HL-60/S4 treated with phorbol 12-myristate 13-acetate at 8.2 ng/mL for 4 days and 3 days (cell line): Measurements from ENCODE around the gene GBX1.

Source experiments
- in situ Hi-C: fragments of 300-500 bp; cut with MboI; formaldehyde crosslinking; loops from 2 replicates; pipeline ENCODE4 v1.15.0; 2022; ENCODE audit warnings: low sequenced_read_pairs

The GBX1 gene

DNA sequence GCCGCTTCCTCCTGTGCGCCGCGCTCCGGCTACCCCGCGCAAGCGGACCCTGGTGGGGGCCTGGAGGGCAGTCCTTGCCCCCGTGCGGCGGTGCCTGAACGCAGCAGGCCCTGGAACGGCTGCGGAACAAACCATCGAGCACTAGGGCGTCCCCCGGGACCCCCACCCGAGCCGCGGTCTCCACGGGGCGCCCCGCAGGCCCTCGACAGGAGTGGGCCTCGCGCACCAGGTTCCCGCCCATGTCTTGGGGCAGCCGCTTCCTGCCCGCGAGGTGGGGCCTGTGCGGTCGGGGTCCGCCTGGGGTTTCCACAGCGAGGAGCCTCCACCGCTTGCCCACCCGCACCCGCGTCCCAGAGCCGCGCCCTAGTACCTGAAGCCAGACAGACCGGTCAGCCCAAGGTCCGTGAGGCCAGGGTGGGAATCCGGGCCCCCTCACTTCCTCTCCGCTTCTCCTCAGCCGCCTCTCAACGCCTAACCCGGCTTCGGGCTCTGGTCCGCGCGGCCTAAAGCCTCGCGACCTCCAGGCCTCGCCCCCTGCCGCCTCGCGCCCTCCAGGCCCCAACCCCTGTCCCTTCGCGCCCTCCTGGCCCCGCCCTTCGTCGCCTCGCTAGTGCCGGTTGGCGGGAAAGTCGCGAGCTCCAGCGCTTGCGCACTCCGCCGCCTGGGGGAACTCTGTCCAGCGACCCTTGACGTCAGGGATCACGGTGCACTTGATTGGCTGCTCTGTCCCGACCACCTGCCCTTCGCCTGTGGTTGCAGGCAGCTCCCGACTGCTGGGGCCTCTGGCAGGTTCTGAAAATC lies 7.0 kb upstream of the GBX1 start:
- in situ Hi-C loops, result no loop called here

DNA sequence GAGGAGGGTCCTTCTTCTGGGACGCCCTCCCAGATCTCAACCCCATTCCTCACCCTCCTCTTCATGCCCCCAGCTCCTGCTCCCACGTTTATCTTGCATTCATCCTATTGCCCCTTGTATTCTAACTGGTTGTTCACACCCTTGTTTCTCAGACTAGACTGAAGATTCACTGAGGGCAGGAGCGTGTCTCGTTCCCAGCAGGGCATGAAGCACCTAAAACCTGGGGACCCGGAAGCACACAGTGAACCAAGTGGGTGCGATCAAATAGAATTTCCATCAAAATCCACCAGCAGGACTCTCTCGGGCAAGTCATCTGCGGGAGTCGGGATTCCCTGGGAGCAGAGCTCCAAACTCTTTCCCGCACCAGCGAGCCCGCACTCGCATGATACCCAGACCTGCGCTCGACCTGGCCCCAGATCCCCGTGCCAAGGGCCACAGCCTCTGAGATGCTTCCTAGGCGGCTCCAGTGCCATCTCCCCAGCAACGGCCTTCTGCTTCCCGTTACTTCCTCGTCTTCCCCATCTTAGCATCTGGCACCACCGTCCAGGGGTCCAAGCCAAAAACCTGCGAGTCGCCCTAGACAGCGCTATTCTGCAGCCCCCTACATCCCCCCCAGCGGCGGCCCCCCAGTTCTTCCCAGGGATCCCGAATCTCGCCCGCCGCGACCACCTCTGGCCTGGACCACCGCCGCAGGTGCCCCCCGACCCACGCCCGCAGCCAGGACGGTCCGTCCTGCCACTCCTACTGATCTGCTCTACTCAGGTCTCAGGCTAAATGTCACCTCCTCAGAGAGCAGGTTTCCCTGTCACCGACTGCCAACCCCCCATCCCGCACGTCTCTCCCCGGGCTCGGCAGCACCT lies 6.1 kb upstream of the GBX1 start:
- in situ Hi-C loops, result no loop called here

DNA sequence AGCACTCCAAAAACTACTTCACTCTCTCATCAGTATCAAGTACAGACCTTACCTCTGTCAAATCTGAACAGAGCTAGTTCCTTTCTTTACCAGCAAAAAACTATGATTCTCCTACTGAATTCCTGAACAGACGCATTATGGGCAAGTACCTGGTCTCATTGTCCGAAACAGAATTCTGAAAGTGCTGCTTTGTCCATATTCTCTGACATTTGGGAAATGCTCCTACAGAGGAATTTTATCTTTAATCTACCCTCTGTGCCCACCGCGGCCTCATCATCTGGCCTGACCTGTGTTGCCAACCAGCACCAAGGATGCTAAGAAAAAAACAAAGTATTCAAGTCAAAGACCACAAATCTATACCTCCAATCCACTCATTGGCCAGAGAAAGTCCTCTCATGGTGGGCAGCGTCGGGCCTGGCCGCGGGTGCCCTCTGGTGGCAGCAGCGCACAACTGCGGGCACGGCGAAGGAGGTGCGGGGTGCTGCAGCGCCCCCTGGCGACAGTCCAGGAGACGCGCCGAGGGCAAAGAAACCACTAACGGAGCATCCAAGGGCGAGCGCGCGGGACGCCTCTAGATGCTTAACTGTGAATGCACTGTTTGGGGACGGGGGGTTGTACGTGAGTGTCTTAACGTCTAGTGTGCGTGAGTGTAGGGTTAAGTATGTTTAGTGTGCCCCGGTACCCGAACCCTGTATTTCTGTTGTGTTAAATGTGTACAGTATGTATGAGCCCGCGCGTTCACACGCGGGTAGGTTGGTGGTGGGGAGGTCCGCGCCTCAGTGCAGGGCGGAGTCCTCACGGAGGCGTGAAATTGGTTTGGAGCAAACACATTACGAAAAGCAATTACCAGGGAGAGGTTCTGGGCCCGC lies 5.0 kb upstream of the GBX1 start:
- in situ Hi-C loops, result no loop called here

DNA sequence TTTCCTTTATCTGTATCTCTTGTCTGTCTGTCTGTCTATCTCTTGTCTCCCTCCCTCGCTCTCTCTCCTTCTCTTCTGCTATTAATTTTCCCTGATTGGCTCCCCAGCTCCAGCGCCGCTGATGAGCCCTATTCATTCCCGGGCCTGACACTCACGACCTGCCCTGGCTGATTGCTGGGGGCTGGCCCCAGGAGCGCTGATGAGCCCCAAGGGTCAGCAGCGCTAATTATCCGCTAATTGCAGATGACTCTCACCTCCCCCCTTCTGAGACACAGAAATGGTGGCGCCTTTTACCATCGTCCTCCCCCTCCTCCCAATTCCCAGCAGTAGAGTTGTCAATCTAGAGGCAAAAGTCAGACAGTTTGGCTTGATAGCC lies 1.3 kb upstream of the GBX1 start:
- in situ Hi-C loops, result no loop called here

DNA sequence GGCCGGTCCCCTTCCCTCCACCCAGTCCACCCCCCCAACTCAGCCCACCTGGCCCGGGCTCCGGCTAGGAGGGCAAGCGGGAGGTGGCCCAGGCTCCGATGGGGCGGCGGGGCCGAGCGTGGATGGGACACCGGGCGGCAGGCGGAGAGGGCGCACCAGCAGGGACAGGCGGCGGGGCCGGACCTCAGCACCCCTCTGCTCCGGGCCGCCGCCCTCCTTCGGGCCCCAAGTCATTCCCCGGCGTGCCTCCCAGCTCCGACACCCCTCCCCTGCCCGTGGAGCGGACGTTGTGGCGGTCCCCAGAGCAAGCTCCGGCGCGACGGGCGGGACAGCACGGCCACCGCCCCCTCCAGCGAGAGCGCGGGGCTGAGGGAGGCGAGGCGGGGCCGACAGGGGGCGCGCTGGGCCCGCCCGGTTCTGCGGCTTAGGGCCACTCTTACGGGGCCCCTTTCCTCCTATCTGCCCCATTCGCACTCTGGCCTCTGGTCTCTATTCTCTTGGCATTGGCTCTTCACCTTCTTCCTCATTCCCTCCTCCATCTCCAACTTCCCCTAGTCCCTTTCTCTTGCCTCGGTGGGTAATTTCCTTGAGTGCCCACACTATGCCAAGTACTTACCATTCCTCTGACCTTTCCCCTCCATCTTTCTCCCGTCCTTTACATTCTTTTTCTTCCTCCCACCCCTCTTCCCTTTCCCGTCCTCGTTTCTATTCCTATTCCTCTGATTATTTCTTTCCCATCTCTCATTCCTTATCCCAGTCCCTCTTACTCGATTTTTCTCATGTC lies 701 bp upstream of the GBX1 start:
- in situ Hi-C loops, result no loop called here

DNA sequence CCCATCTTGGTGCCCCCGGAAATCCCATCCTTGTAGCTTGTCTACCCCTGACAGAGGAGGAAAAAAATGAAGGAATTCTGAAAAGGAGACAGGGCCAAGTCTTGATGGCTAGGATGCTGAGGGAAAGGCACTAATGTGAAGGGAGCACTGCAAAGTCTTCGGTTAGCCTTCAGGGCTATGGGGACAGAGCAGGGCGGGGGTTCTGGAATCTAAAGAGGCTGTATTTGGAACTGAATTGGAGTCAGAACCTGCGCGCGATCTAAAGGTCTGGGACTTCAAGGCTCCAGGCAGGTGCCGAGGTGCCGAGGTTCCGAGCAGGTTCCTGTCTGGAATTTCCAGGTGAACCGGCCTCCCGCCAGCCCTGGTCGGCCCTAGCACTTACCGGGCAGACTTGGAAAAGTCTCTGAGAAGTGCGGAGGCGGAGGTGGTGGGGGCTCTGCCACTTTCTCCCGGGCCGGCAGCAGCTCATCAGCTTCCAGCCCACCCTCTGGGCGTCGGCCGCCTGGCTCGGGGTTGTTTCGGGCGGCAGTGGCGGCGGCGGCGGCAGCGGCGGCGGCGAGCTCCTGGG lies 781 bp downstream of the GBX1 start:
- in situ Hi-C loops, result no loop called here

DNA sequence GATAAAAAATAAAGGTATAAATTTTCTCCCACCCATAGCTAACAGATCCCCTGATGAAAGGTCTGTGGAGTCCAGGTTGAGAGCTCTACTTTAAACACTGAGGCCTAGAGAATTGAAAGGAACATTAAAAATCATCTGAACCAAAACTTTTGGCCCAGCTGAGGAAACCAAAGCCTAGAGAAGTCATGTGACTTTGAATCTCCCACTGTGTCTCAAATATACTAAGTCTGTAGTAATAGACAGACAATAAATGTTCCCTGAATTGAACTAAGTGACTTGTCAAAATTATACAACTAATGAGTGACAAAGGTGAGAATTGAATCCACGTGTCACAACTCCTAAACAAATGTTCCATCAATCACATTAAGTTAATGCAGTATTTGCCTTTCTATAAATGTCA lies 5.7 kb downstream of the GBX1 start:
- in situ Hi-C loops, result no loop called here

DNA sequence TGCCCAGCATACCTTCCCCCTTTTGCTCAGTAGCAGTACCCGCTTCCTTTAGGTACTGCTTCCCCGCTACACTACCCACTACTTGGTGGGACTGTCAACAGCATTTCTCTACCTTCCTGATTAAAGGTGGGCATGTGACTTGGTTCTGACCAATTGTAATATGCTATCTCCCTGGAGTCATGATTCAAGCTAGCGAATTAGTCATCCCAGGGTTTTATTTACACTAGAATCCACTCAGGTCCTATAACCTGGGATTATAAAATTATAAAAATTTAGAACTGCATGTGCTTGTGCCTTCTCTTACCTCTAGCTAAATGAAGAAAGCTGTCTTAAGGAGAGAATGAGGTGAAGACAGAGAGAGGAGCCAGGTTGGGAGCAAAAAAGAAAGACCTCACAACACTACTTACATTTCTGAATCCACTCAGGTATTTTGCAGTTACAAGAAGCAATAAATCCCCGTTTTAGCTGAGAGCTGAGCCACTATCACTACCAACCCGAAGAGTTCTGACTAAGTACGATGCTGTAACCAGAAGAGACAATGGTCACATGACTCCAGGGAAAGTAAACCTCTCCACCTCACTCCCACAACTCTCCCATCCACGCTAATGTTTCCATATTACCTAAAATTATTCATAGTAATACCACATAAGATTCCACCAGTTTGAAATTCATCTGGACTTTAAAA lies 9.7 kb downstream of the GBX1 start:
- in situ Hi-C loops, result no loop called here

DNA sequence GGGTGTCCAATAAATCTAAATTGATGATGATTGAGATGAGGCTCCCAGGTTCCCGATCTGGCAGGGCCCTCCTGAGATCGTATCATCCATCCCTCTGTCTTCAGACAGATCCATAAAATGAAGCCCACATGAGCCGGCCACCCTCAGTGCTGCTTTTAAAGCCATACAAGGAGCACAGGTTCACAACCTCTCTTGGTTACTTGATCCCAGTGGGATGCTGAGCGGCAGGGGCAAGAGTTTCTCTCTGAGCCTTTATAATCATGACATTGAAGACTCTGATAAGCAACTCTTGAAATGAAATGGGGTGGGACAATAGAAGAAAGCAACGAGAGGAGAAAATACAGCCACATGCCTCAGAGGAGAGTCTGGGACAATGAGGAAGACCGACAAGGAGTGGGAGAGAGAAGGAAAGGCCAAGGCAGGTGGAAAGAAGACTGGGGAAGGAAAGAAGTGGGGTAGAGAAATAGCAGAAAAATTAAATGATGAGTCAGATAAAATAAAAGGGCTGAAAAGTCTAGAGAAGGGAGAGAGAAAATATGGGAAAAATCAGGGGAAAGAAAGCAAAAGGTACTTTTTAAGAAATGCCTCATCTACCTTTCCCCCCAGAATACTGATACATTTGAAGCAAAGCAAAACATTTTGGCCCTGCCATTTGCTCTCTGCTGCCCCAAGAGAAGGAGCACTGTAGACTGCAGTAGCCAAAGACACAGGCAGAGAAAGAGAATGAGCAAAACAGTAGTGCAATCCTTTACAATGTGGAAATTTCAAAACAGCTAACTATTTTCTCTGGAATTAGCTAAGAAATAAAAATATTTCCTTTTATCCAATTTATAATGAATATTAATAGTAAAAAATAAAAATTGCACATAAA lies 14.6 kb downstream of the GBX1 start:
- in situ Hi-C loops, result no loop called here

DNA sequence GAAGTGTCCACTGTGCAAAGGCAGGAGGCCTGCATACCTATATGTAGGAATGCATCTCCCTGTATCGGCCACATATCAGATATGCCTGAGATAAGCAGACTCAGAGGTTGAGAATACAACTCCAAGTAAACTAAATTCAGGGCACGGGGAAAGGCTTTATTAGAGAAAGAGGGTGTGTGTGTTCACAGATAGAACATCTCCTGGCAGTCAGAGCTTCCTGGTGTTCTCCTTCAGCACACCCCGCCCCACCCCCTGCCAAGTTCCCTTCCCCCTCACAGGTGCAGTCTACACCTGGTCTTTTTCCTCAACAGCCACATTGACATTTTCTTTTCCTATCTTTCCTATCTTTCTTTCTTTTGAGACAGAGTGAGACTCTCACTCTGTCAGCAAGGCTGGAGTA lies 17.1 kb downstream of the GBX1 start:
- in situ Hi-C loops, result no loop called here

DNA sequence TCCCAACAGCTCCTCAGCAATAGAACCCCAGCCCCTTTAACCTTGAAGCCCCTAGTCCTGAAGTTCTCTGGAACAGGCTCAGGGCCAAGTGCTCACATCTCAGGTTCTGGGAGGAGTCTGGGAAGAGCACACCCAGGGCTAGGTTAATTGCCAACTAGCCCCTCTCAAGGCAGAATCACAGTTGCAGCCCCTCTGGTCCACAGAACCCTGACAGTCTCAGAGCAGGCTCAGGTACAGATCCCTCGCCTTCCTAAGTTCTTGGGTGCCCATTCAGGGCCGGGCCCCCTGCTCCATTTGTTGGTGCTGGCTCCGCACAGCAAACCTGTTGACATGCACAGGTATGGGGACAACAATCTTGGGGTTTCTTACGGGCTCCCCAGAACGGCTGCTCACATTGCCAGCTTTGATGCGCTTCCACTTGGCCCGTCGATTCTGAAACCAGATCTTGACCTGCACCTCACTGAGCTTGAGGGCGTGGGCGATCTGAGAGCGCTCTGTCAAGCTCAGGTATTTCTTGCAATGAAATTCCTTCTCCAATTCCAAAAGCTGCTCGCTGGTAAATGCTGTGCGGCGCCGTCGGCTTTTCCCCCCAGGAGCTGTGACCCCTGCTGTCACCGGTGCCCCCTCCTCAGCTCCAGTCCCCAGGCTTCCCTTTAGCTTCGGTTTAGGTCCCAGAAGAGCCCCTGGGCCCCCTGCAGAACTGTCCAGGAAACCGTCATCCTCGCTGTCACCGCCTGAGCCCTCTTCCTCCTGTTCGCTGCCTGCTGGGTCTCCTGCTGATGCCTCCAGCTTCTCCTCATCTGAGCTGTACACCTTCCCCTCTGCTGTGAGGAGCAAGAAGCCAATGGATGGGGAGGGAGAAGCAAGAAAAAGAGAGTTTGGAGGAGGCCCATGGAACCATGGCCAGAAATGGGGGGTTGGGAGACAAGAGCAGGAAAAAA lies 18.9 kb downstream of the GBX1 start:
- in situ Hi-C loops, result no loop called here

DNA sequence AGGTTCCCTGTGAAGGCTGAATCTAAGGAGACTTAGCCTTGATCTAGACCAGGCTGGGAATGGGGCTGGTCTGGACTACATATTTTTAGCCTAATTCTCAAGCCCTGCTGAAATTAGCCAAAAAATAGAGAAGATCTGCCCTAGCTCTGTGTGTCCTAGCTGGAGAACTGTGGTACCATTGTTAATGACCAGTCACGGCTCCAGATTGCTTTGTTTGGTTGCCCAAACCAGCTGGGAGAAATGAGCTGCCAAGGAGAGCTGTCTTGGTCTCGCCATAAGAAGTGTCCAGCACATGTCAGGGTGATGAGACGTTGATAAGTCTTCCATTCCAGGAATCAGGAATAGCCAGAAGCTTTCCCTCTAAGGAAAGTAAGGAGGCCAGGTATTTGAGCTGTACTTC lies 20.7 kb downstream of the GBX1 start:
- in situ Hi-C loops, result no loop called here

DNA sequence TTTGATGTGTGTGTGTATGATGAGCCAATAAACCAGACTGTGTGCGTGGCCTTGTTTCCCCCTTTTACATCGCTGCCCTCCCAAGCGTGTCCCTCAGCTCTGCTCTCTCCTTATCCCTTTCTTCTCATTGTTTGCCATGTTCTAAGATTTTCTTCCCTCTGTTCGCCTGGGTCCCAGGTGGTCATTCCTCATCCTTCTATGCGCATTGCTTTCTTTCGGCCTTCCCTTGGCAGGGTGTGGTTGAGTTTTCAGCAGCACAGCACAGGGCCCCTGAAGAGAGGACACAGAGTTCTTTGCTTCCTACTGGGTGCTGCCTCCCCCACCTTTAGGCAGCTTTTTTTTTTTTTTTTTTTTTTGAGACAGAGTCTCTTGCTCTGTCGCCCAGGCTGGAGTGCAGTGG lies 23.1 kb downstream of the GBX1 start:
- in situ Hi-C loops, result no loop called here

DNA sequence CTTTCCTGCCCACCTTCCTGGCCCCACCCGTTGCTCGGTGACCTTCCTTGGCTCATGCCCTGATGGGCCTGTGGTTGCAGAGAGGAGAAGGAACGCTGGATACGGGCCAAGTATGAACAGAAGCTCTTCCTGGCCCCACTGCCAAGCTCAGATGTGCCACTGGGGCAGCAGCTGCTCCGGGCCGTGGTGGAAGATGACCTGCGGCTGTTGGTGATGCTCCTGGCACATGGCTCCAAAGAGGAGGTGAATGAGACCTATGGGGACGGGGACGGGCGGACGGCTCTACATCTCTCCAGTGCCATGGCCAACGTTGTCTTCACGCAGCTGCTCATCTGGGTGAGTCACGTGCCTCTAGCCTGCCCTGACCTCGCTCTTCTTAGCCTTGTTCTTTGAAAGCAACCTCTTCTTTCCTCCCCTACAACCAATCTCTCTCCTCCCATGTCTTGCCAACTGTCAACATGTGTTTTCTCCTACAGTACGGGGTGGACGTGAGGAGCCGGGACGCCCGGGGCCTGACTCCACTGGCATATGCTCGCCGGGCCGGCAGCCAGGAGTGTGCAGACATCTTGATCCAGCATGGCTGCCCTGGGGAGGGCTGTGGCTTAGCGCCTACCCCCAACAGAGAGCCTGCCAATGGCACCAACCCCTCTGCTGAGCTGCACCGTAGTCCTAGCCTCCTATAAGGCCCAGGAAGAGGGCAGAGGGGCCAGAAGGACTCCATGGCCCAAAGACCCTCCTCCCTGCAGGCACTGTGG lies 24.1 kb downstream of the GBX1 start:
- in situ Hi-C loops, result no loop called here

DNA sequence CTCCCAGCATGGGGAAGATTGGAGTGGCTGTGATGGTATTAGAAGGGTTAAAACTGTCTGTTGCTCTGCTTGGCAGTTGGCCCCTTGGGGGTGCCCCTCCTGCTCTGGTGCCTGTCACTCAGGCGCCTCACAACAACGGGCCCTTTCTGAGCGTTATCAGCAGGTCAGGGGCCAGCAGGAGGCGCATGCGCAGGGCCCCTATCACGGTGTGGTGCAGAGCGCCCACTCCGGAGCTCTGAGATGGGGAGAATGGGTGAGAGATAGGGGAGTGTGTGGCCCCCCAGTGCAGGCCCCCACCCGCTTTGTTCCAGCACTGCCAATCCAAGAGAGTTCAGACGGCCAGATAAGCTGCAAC lies 24.8 kb downstream of the GBX1 start:
- in situ Hi-C loops, result no loop called here

DNA sequence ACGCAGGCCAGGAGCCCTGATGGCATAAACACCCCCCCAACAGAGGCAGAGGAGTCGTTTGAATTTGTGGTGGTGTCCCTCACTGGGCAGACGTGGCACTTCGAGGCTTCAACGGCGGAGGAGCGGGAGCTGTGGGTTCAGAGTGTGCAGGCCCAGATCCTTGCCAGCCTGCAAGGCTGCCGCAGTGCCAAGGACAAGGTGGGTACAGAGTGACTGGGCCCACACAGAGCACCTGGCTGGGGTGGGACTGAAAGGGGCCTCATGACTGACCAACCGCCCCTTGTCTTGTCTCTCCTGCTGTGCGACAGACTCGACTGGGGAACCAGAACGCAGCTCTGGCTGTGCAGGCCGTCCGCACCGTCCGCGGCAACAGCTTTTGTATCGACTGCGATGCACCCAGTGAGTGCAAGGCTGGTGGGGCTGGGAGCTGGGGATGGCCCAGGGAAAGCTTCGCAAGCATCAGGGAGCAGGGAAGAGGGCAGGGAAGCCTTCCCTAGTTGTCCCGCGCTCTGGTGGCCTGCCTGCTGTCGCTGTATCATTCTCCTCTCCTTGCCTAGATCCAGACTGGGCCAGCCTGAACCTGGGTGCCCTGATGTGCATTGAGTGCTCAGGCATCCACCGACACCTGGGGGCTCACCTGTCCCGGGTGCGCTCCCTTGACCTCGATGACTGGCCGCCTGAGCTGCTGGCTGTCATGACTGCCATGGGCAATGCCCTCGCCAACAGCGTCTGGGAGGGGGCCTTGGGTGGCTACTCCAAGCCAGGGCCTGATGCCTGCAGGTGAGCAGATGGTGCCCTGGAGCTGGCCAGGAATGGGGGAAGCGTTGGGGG lies 25.4 kb downstream of the GBX1 start:
- in situ Hi-C loops, result no loop called here
